ENCODE measurements around the gene CRISP3.
"Not testable (repeated sequence)": the region's sequence is repeated elsewhere in the genome, so short reads cannot be mapped to it uniquely, and the experiment has no call there.

Gene CRISP3

GRCh38 chr6:49744259-49744658 lies at the start of gene CRISP3:
CRISP3 (minus strand) TSS chr6:49744388; CDS start chr6:49744367, 21 bp downstream.
- no peak for DNase-seq

- DNase-seq, result no peak
Measured at GRCh38 chr6:49790341-49790740, 46.2 kb upstream of the CRISP3 start.

- DNase-seq, result no peak
Measured at GRCh38 chr6:49787176-49787575, 43.0 kb upstream of the CRISP3 start, which contains the start of gene PGK2. PGK2 (minus strand) TSS chr6:49787285; CDS start chr6:49787187, 98 bp downstream.

- DNase-seq, result no peak
Measured at GRCh38 chr6:49784272-49784671, 40.1 kb upstream of the CRISP3 start.

GRCh38 chr6:49782725-49783124 lies 38.5 kb upstream of the CRISP3 start:
- DNase-seq, result no peak

GRCh38 chr6:49782293-49782692 lies 38.1 kb upstream of the CRISP3 start:
- no peak for DNase-seq

GRCh38 chr6:49776444-49776843 lies 32.3 kb upstream of the CRISP3 start:
- DNase-seq, result no peak

GRCh38 chr6:49775043-49775442 lies 30.9 kb upstream of the CRISP3 start:
- DNase-seq, result no peak

- DNase-seq, result no peak
Measured at GRCh38 chr6:49772285-49772684, 28.1 kb upstream of the CRISP3 start.

GRCh38 chr6:49766762-49767161 lies 22.6 kb upstream of the CRISP3 start:
- no peak for DNase-seq

- DNase-seq, result peak; percentile 8
Measured at GRCh38 chr6:49764571-49765236, 20.5 kb upstream of the CRISP3 start.

GRCh38 chr6:49743429-49743828 lies 759 bp downstream of the CRISP3 start:
- no peak for DNase-seq

GRCh38 chr6:49739423-49739822 lies 4.8 kb downstream of the CRISP3 start:
- peak; percentile 40 for DNase-seq

- DNase-seq, result no peak
Measured at GRCh38 chr6:49736017-49736508, 8.1 kb downstream of the CRISP3 start.

GRCh38 chr6:49733680-49734079 lies 10.5 kb downstream of the CRISP3 start:
- no peak for DNase-seq

GRCh38 chr6:49732781-49733180 lies 11.4 kb downstream of the CRISP3 start:
- DNase-seq, result no peak

GRCh38 chr6:49730251-49730650 lies 13.9 kb downstream of the CRISP3 start:
- no peak for DNase-seq

GRCh38 chr6:49723917-49724316 lies 20.3 kb downstream of the CRISP3 start:
- not testable (repeated sequence) for DNase-seq

- no peak for DNase-seq
Measured at GRCh38 chr6:49721297-49721696, 22.9 kb downstream of the CRISP3 start.

- no peak for DNase-seq
Measured at GRCh38 chr6:49720372-49720771, 23.8 kb downstream of the CRISP3 start.

GRCh38 chr6:49713346-49713745 lies 30.8 kb downstream of the CRISP3 start, which contains the start of gene CRISP2:
CRISP2 (minus strand) TSS chr6:49713543; CDS start chr6:49709196, 4,347 bp downstream.
- no peak for DNase-seq

- DNase-seq, result no peak
Measured at GRCh38 chr6:49698478-49698877, 45.7 kb downstream of the CRISP3 start.

GRCh38 chr6:49693512-49693911 lies 50.7 kb downstream of the CRISP3 start:
- no peak for DNase-seq

- no peak for DNase-seq
Measured at GRCh38 chr6:49692534-49692933, 51.7 kb downstream of the CRISP3 start.

Measured in NCI-H345 (cell line).